Left ventricle myocardium inferior (tissue), 1 donor: ENCODE results near the gene FBXO41. TPM values are rescaled to one million over a fixed set of nuclear protein-coding genes. Genes with fewer than 3 reads are reported as not detected.

Experiments used
- DNase-seq: peaks from one replicate; pipeline ENCODE4 v3.0.0-alpha.2; 2020
- H3K27ac ChIP-seq: fragments of 200-600 bp; replicated peaks from 2 replicates; pipeline ENCODE4 v1.8.0; 2021
- H3K27me3 ChIP-seq: fragments of 200-600 bp; 2 replicates; pipeline ENCODE4 v1.8.0; 2021; ENCODE audit warnings: low read depth
- H3K36me3 ChIP-seq: fragments of 200-600 bp; 2 replicates; pipeline ENCODE4 v1.8.0; 2021
- H3K4me1 ChIP-seq: fragments of 200-600 bp; 2 replicates; pipeline ENCODE4 v1.8.0; 2021
- H3K4me3 ChIP-seq: fragments of 200-600 bp; 2 replicates; pipeline ENCODE4 v1.8.0; 2021; ENCODE audit warnings: mild to moderate bottlenecking, moderate library complexity
- H3K9me3 ChIP-seq: fragments of 200-600 bp; replicated peaks from 2 replicates; pipeline ENCODE4 v1.8.0; 2021
- intact Hi-C: fragments of 100-400 bp; cut with micrococcal nuclease; formaldehyde crosslinking; loops from one replicate; pipeline ENCODE4 v1.11.0; 2022
- total RNA-seq: library from RNA; stranded (reverse); fragmentation: NEBNext Ultra II Directional; extraction: Animal tissue kit (Norgen Biotek cat#: 25700); gene quantifications from one replicate; pipeline ENCODE4 v1.2.1, GENCODE V29; 2021
- TF ChIP-seq, protein P1 (sequence below): fragments of 200-600 bp; IDR thresholded peaks from 2 replicates; pipeline ENCODE4 v1.8.0; 2021; ENCODE audit warnings: antibody characterized with exemption, mild to moderate bottlenecking, borderline replicate concordance
- donor health status: DM: no; HTN: yes; CAD: no; lungs with severe emphysema.

FBXO41 gene
- total RNA-seq, 1 donor from 2014 or later, result 0.55 TPM

DNA sequence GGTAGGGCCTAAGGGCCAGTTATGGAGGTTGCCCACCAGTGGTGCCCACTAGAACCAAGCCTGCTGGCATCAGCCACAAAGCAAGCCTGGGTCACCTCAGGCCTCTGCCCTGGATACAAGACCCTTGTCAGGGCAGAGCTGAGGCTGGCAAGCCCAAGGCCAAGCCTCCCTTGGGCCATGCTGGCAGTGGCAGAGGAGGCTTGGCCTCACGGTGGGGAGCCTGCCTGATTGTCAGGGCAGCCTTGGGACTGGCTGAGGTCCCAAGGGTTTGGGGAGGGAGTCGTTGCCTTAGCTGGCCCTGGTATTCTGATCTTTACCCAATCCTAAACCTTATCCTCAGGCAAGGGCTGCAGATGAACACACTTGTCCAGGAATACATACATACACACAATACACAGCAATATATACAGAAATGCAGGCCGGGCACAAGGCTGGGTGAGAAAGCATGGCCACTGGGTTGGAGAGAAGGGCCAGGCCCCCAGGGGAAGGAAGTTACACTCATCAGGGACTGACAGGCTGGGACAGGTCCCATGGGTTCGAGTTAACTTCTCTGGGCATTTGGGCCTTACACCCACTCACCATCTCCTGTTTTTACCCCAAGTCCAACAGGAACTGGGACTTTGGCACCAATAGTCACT, 29.2 kb downstream of the FBXO41 start:
- Histone ChIP-seq H3K4me1 (no peaks in the 10 kb centered on the region), H3K9me3 (no peaks in the 10 kb centered on the region), H3K27me3 (no peaks in the 10 kb centered on the region), H3K27ac (no peak overlapping the region), H3K4me3 (no peak overlapping the region), H3K36me3 (peaks cover 50% of the 10 kb centered on the region)
- TF ChIP-seq, protein P1, sequence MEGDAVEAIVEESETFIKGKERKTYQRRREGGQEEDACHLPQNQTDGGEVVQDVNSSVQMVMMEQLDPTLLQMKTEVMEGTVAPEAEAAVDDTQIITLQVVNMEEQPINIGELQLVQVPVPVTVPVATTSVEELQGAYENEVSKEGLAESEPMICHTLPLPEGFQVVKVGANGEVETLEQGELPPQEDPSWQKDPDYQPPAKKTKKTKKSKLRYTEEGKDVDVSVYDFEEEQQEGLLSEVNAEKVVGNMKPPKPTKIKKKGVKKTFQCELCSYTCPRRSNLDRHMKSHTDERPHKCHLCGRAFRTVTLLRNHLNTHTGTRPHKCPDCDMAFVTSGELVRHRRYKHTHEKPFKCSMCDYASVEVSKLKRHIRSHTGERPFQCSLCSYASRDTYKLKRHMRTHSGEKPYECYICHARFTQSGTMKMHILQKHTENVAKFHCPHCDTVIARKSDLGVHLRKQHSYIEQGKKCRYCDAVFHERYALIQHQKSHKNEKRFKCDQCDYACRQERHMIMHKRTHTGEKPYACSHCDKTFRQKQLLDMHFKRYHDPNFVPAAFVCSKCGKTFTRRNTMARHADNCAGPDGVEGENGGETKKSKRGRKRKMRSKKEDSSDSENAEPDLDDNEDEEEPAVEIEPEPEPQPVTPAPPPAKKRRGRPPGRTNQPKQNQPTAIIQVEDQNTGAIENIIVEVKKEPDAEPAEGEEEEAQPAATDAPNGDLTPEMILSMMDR, result no peak
- intact Hi-C loops, result no loop called here
- DNase-seq, result no peak

DNA sequence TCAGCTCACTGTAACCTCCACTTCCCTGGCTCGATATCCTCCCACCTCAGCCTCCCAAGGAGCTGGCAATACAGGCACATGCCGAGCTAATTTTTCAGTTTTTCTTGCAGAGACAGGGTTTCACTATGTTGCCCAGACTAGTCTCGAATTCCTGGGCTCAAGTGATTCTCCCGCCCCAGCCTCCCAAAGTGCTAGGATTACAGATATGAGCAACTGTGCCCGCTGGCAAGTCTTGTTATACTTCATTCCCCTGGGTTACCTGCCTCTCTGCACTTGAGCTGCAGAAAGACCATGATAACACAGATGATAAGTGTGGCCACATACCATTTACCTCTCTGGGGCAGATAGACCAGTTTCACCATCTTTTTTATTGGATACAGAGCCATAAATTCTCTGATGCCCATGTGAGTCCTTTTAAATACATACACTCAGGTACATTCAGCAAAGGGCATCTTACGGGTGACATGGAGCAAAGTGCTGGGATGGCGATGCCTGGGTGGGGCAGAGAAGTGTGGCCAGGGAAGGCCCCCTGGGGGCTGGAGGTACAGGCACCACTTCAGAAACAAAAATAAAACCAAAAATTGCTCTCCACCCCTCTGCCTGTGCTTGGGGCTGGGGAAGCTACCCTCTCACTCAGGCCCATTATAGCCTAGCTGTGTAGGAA, 29.8 kb downstream of the FBXO41 start:
- H3K4me3 ChIP-seq, result no peak overlapping the region
- peaks cover 56% of the 10 kb centered on the region for H3K36me3 ChIP-seq
- intact Hi-C loops, result no loop called here
- TF ChIP-seq, protein P1, result no peak
- DNase-seq, result no peak
- H3K27ac ChIP-seq, result no peak overlapping the region
- no peaks in the 10 kb centered on the region for H3K27me3 ChIP-seq
- H3K4me1 ChIP-seq, result peaks cover 2% of the 10 kb centered on the region
- H3K9me3 ChIP-seq, result no peaks in the 10 kb centered on the region

DNA sequence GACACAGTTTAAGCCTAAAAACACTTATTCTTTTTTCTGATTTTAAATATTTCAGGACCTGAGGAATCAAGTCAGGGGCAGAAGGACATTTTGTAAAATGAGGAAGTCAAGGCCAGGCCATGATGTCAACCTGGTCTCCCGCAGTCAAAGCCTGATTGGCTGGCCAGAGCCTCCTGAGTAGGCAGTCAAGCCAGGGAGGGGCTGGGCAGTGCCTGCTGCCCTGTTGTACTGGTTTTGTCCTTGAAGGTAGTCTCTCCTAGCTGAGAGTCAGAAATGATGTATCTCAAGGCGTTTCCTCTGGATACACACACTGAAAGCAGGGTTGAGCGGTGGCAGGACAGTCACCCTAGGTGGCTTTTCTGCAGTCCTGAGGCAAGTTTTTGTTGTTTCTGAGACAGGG, 30.4 kb downstream of the FBXO41 start:
- no peaks in the 10 kb centered on the region for H3K9me3 ChIP-seq
- no peak for DNase-seq
- no peak overlapping the region for H3K4me3 ChIP-seq
- no peaks in the 10 kb centered on the region for H3K27me3 ChIP-seq
- intact Hi-C loops, result no loop called here
- no peak overlapping the region for H3K27ac ChIP-seq
- TF ChIP-seq, protein P1, result no peak
- H3K4me1 ChIP-seq, result peaks cover 7% of the 10 kb centered on the region
- H3K36me3 ChIP-seq, result peaks cover 62% of the 10 kb centered on the region

DNA sequence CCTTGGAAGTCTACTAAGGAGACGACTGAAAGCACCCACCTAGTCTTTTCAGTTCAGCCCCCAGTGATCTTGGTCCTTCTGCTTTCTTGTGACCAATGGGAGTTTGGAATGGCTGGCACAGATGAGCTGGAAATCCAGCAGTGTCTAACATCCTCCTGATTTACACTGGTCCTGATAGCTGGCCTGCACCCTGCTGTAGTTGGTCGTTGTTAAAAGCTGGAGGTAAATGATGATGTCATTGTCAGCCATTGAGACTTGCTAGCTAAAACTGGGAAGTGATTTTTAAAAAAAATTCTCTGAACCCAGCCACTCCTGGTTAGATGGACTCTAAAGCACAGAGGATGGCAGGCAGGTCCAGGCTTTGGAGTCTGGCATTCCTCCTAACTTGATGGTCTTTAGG, 30.9 kb downstream of the FBXO41 start:
- Histone ChIP-seq H3K27ac (no peak overlapping the region), H3K9me3 (no peaks in the 10 kb centered on the region), H3K4me3 (no peak overlapping the region), H3K4me1 (peaks cover 7% of the 10 kb centered on the region), H3K27me3 (no peaks in the 10 kb centered on the region), H3K36me3 (peaks cover 67% of the 10 kb centered on the region)
- intact Hi-C loops, result no loop called here
- no peak for DNase-seq
- TF ChIP-seq, protein P1, result no peak

DNA sequence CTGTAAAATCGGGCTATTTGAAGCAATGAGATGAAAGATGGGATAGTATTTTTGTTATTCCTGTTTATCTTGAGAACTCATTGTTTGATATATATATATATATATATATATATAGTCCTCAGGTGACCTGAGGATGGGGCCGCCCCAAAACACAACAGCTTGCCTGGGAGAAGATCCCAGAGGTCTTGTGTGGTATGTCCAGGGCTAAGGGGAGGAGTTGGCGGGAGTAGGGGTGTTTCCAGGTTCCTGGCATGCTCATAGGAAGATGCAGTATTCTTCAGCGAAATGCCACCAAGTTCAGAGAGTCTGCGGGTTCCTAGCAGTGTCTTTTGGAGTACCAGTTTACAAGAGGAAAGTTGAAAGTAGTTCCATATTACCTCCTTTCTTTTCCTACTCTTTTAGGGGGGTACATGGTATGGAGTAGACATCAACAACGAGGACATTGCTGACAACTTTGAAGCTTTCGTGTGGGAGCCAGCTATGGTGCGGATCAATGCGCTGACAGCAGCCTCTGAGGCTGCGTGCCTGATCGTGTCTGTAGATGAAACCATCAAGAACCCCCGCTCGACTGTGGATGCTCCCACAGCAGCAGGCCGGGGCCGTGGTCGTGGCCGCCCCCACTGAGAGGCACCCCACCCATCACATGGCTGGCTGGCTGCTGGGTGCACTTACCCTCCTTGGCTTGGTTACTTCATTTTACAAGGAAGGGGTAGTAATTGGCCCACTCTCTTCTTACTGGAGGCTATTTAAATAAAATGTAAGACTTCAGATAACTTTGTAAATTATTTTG, 31.8 kb downstream of the FBXO41 start:
- Histone ChIP-seq H3K27ac (no peak overlapping the region), H3K9me3 (no peaks in the 10 kb centered on the region), H3K4me3 (no peak overlapping the region), H3K36me3 (peaks cover 77% of the 10 kb centered on the region), H3K27me3 (no peaks in the 10 kb centered on the region), H3K4me1 (peaks cover 7% of the 10 kb centered on the region)
- intact Hi-C loops, result no loop called here
- no peak for DNase-seq
- TF ChIP-seq, protein P1, result no peak
